Pancreas (tissue), 10 donors: Measurements from ENCODE around the gene PALS2. TPM values are rescaled to one million over a fixed set of nuclear protein-coding genes. Genes with fewer than 3 reads are reported as not detected.

Experiments used
- ATAC-seq, 4 donors: fragments of 200-7000 bp; cut with Tn5 transposase; one replicate each; pipeline versions ENCODE4 v1.8.0 to v1.9.1; 2020; ENCODE audit warnings: mild to moderate bottlenecking in 4 of 4, moderate library complexity in 4 of 4
- DNase-seq, 6 donors: peaks; one replicate each; pipeline ENCODE4 v3.0.0-alpha.2; 2020
- FAIRE-seq: peaks from 2 replicates; lab custom pipeline; 2012; peaks lifted over from hg19 to GRCh38; lab: Jason Lieb, UNC
- H3K27ac ChIP-seq, 4 donors: fragments of 200-600 bp; sonication (generic); 1 replicate in 3 of 4; 2 replicates in 1 of 4; pipeline versions ENCODE4 v1.5.0 to v1.8.0; 2020
- H3K27me3 ChIP-seq, 4 donors: fragments of 200-600 bp; one replicate each; pipeline ENCODE4 v1.8.0; 2021
- H3K36me3 ChIP-seq, 3 donors: fragments of 200-600 bp; sonication (generic) in 1 of 3; one replicate each; pipeline versions ENCODE4 v1.5.0 to v1.8.0; 2020 to 2021
- H3K4me1 ChIP-seq, 3 donors: fragments of 200-600 bp; one replicate each; pipeline ENCODE4 v1.8.0; 2021
- H3K4me3 ChIP-seq, 4 donors: fragments of 200-600 bp; sonication (generic) in 2 of 4; one replicate each; pipeline versions ENCODE4 v1.5.0 to v1.8.0; 2020 to 2021
- H3K9me3 ChIP-seq, 4 donors: fragments of 200-600 bp; one replicate each; pipeline ENCODE4 v1.8.0; 2021
- CTCF ChIP-seq, 4 donors: fragments of 200-600 bp; sonication (generic) in 3 of 4; IDR thresholded peaks; one replicate each; pipeline versions ENCODE4 v1.5.0 to v1.8.0; 2021; ENCODE audit warnings: antibody characterized with exemption in 4 of 4
- WGBS, 2 donors: extraction: QIAGEN DNeasy Blood & Tissue Kit; methylation state at CpG; one replicate each; pipeline ENCODE4 v1.1.7; 2013; 5-methylcytosine and 5-hydroxymethylcytosine counted together
- intact Hi-C, 3 donors: fragments of 100-400 bp; cut with DNase I; formaldehyde crosslinking; loops; one replicate each; pipeline versions ENCODE4 v1.11.1 to v1.14.2; 2022
- polyA plus RNA-seq, 2 donors: library from polyadenylated mRNA; stranded (reverse); fragments of 200-250 nt; gene quantifications; one replicate each; pipeline ENCODE4 v1.2.3, GENCODE V29; 2013
- total RNA-seq, 6 donors: library from RNA; stranded (reverse); fragmentation: NEBNext Ultra II Directional in 4 of 6; extraction: Animal tissue kit (Norgen Biotek cat#: 25700) in 4 of 6; gene quantifications; one replicate each; pipeline versions ENCODE4 v1.2.1 to v1.2.4, GENCODE V29; 2021 to 2023
- donor health status: healthy with polysubstance abuse.
- donor health status: DM: no; HTN: no; CAD: no; lungs with moderate emphysema.
- donor health status: DM: no; HTN: no; CAD: no.
- donor health status: control.
- donor health status: control.
- donor health status: Bipolar disorder and iron deficiency.
- donor health status: DM: yes; HTN: yes; CAD: no.
- donor health status: DM: no; HTN: no; CAD: no.
- donor health status: DM: no; HTN: no; CAD: no.
- donor health status: DM: yes; HTN: yes; CAD: no.

The PALS2 gene
- total RNA-seq (10 to 100 TPM; 26.4 to 36.7 (median 34.5) TPM), polyA plus RNA-seq (1 to 10 TPM; 4.1 to 9.9 TPM)

- WGBS, 2 donors: 0 to 1% methylated on average over 50 to 67 of the region's 69 CpGs
- H3K27me3 ChIP-seq: no peaks in the 10 kb centered on the region
- intact Hi-C loops: no loop called here
These were observed at the start of gene PALS2 for GRCh38 chr7:24572997-24573553. PALS2 (plus strand) TSS chr7:24573452; CDS start chr7:24623668, 50,216 bp downstream.

DNA sequence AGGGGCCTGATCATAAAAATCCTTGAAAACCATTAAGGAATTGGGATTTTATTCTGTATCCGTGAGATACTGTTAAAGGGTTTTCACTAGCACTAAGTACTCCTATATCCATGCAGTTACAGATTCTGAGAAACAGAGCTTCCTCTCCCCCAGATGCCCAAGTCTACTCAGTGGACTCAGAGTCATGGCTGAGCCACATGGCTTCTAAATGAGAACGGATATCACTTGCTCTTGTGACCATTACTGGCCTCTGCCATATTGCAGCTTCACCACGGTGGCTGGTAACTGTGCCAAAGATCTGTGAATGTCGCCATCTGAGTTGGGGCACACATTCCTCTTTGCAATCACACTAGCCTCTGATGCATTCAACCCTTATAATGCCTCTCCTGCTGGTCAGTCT lies 42.0 kb upstream of the PALS2 start:
- Histone ChIP-seq H3K4me3 (no peak overlapping the region), H3K4me1 (no peaks in the 10 kb centered on the region), H3K27ac (no peak overlapping the region), H3K36me3 (no peaks in the 10 kb centered on the region), H3K9me3 (no peaks in the 10 kb centered on the region), H3K27me3 (no peaks in the 10 kb centered on the region)
- TF ChIP-seq CTCF (IDR thresholded peaks at IDR 0.05): no peak
- DNase-seq (no peak), ATAC-seq (no peak), FAIRE-seq (no peak)
- 60 to 78% methylated on average over 4 of the region's 4 CpGs for WGBS, 2 donors
- intact Hi-C loops: no loop called here

More at GRCh38 chr7:24572997-24573553, at the start of gene PALS2:
- H3K4me3 ChIP-seq: peak within 1 kb of the TSS; percentile 43 to 86 (median 79)
- no peak for TF ChIP-seq CTCF (IDR thresholded peaks at IDR 0.05)
- H3K4me1 ChIP-seq: peaks cover 9 to 15% (median 12%) of the 10 kb centered on the region in 3 donors
- H3K27ac ChIP-seq: peak within 1 kb of the TSS; percentile 88 to 93 (median 88)
- H3K9me3 ChIP-seq: no peaks in the 10 kb centered on the region
- no peaks in the 10 kb centered on the region for H3K36me3 ChIP-seq
- ATAC-seq (peak; percentile 86 to 92 (median 92)), DNase-seq (peak; percentile 80 to 94 (median 86)), FAIRE-seq (no peak)

- DNase-seq: no peak
- Histone ChIP-seq H3K36me3 (no peaks in the 10 kb centered on the region), H3K9me3 (no peaks in the 10 kb centered on the region), H3K4me1 (no peaks in the 10 kb centered on the region), H3K4me3 (no peak overlapping the region), H3K27me3 (no peaks in the 10 kb centered on the region), H3K27ac (no peak overlapping the region)
- intact Hi-C loops: no loop called here
- no peak for ATAC-seq
- WGBS, 2 donors: 75 to 85% methylated on average over 2 of the region's 2 CpGs
- no peak for FAIRE-seq
- no peak for TF ChIP-seq CTCF (IDR thresholded peaks at IDR 0.05)
These were observed 36.6 kb upstream of the PALS2 start for GRCh38 chr7:24536682-24537081.

DNA sequence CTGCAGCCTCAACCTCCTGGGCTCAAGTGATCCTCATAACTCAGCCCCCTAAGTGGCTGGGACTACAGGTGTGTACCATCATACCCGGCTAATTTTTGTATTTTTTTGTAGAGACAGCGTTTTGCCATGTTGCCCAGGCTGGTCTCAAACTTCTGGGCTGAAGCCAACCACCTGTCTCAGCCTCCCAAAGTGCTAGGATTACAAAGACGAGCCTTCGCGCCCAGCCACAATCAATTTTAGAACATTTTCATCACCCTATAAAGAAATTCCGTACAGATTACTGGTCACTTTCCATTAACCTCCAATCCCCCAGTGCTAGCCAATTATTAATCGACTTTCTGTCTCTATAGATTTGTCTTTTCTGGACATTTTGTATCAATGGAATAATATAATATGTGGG lies 32.3 kb upstream of the PALS2 start:
- Histone ChIP-seq H3K27ac (no peak overlapping the region), H3K4me1 (no peaks in the 10 kb centered on the region), H3K9me3 (no peaks in the 10 kb centered on the region), H3K27me3 (no peaks in the 10 kb centered on the region), H3K36me3 (no peaks in the 10 kb centered on the region), H3K4me3 (no peak overlapping the region)
- 53 to 55% methylated on average over 7 of the region's 7 CpGs for WGBS, 2 donors
- DNase-seq (no peak), FAIRE-seq (no peak), ATAC-seq (no peak)
- TF ChIP-seq CTCF (IDR thresholded peaks at IDR 0.05): no peak
- intact Hi-C loops: no loop called here

GRCh38 chr7:24545215-24545614 lies 28.0 kb upstream of the PALS2 start:
- no peak for TF ChIP-seq CTCF (IDR thresholded peaks at IDR 0.05)
- Histone ChIP-seq H3K4me1 (no peaks in the 10 kb centered on the region), H3K27me3 (no peaks in the 10 kb centered on the region), H3K36me3 (no peaks in the 10 kb centered on the region), H3K4me3 (no peak overlapping the region), H3K27ac (no peak overlapping the region), H3K9me3 (no peaks in the 10 kb centered on the region)
- ATAC-seq: no peak
- FAIRE-seq: no peak
- intact Hi-C loops: no loop called here
- DNase-seq: no peak
